ENCODE data around the gene CYP26B1.
"Not testable (repeated sequence)": the region's sequence is repeated elsewhere in the genome, so short reads cannot be mapped to it uniquely, and the experiment has no call there.

Gene CYP26B1

DNA sequence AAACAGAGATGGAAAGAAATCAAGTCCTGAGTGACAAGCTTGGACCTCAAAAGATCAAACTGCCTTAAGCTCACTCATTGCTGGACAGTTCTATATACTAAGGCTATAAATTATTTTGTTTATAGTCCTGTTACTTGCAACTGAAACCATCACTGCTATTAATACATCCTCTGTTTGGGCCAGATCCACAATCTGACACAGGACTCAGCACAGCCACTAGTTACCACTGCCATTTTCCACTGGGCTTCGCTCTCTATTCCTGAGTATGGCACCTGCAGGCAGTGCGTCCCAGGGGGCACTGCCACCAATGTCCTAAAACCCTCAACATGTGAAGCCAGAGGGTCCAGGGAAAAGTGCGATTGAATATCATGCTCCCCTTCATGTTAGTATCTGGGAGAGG, 52.3 kb downstream of the CYP26B1 start:
- TF ChIP-seq POLR2A (IDR thresholded peaks at IDR 0.05; ENCODE audit: low read depth, low read length) (no peak), TAF1 (IDR thresholded peaks at IDR 0.05; ENCODE audit: borderline replicate concordance, low read depth, low read length) (no peak), POLR2AphosphoS5 (IDR thresholded peaks at IDR 0.05; ENCODE audit: low read depth, low read length) (no peak)
- DNase-seq (ENCODE audit: insufficient read length) (no peak), FAIRE-seq (no peak)

DNA sequence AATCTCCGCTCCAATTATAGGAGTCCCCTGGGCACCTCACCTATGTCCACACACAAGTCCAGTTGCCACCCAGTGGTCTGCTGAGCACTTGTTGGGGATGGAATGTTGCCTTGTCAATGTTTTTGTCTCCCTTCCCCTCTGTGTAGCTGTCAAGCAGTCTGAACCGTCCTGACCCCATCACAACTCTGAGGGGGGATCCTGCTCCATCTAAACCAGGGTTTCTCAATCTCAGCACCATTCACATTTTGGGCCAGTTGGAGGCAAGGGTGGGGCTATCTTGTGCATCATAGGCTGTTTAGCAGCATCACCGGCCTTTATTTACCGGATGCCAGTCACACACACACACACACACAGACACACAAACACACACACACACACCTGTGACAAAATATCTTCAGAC, 53.0 kb downstream of the CYP26B1 start:
- no peak for FAIRE-seq
- TF ChIP-seq TAF1 (IDR thresholded peaks at IDR 0.05; ENCODE audit: borderline replicate concordance, low read depth, low read length) (no peak), POLR2AphosphoS5 (IDR thresholded peaks at IDR 0.05; ENCODE audit: low read depth, low read length) (no peak), POLR2A (IDR thresholded peaks at IDR 0.05; ENCODE audit: low read depth, low read length) (no peak)
- no peak for DNase-seq (ENCODE audit: insufficient read length)

DNA sequence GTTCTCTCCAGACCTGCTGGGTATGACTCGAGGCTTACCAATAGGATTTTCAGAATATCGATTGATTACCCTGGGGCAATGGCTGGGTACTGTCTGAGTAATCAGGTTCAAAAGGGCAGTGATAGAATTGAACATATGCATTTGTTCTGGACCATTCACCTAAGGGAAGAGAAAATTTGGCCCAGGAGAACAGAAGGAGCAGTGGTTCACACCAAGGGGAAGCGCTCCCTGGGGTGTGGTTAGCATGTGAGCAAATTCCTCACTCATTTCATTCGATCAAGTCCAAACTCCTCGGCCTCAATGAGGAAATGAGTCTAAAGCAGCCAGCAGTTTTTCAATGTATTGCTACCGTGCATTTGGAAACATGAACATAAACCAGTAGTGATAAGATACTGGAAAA, 55.6 kb downstream of the CYP26B1 start:
- TF ChIP-seq POLR2A (IDR thresholded peaks at IDR 0.05; ENCODE audit: low read depth, low read length) (no peak), POLR2AphosphoS5 (IDR thresholded peaks at IDR 0.05; ENCODE audit: low read depth, low read length) (no peak), TAF1 (IDR thresholded peaks at IDR 0.05; ENCODE audit: borderline replicate concordance, low read depth, low read length) (no peak)
- DNase-seq (ENCODE audit: insufficient read length) (no peak), FAIRE-seq (no peak)

DNA sequence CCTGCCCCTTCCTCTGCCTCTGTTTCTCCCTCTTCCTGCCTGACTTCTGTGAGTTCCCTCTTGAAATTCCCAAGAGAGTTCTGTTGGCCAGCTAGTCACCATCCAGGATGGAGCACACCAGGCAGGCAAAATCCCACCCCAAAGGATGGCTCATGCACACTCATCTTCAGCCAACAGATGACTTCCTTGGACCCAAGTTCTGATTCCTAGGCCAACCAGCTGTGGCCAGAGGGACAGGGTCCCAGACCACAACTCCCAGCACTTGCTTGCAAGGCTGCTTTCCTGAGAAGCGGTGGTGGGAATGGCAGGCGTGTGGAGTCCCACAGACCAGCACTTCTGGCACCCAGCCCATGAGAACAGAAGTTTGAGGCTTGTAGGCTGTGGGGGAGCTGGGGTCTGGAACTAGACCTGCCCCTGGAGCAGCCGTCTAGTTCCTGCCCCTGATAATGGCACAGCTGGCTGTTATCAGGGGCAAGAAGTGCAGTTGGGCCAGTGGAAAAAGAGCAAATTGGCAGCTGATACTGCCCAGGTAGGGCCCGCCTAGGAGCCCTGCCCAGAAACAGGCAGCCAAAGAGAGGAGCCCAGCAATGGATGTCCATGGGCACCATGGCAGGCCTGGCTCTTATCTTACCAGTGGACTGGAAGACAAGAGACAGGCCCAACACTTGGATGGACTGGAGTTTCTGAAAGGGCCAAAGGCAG, 56.7 kb downstream of the CYP26B1 start:
- TF ChIP-seq POLR2AphosphoS5 (IDR thresholded peaks at IDR 0.05; ENCODE audit: low read depth, low read length) (no peak), POLR2A (IDR thresholded peaks at IDR 0.05; ENCODE audit: low read depth, low read length) (no peak), TAF1 (IDR thresholded peaks at IDR 0.05; ENCODE audit: borderline replicate concordance, low read depth, low read length) (no peak)
- DNase-seq (ENCODE audit: insufficient read length) = no peak
- FAIRE-seq = no peak

DNA sequence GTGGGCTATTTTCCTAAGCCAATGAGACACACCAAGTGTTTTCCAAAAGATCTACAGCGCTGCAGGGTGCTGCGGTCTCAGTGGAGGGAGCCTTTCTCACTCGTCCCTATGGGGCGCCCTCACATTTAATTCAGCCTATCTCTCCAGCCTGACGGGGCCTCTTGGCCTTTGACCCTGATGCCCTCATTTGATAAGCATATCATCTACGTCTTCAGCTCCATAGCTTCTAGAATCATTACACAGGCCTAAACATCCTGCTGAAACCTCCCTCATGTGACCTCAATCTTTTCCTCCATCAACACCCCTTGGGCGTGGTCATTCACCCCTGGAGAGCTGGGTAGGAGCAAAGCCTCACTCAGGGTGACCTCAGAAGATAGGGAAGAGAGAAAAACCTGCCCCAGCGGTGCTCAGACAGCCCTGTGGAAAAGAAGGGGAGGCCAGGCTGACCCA, 57.4 kb downstream of the CYP26B1 start:
- TF ChIP-seq POLR2A (IDR thresholded peaks at IDR 0.05; ENCODE audit: low read depth, low read length) (no peak), TAF1 (IDR thresholded peaks at IDR 0.05; ENCODE audit: borderline replicate concordance, low read depth, low read length) (no peak), POLR2AphosphoS5 (IDR thresholded peaks at IDR 0.05; ENCODE audit: low read depth, low read length) (no peak)
- FAIRE-seq = no peak
- no peak for DNase-seq (ENCODE audit: insufficient read length)

DNA sequence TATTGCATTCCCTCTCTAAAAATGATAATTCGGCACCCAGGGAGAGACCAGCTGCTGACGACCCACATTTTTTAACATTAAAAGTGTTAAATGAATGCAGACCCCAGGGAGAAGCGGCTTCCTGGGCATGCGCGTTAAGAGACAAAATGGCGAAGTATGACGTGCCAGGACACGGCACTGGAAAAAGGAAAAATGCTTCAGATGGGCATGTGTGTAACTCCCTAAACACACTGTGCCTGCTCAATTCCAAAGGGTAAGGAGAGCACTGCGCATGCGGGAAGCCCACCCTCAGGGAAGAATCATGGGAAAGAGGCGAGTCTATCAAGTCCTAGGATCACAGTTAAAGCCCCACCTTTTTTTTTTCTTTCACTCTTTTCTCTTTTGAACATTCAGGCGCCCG, 58.1 kb downstream of the CYP26B1 start:
- DNase-seq (ENCODE audit: insufficient read length) = no peak
- FAIRE-seq = no peak
- TF ChIP-seq POLR2AphosphoS5 (IDR thresholded peaks at IDR 0.05; ENCODE audit: low read depth, low read length) (no peak), POLR2A (IDR thresholded peaks at IDR 0.05; ENCODE audit: low read depth, low read length) (no peak), TAF1 (IDR thresholded peaks at IDR 0.05; ENCODE audit: borderline replicate concordance, low read depth, low read length) (no peak)

DNA sequence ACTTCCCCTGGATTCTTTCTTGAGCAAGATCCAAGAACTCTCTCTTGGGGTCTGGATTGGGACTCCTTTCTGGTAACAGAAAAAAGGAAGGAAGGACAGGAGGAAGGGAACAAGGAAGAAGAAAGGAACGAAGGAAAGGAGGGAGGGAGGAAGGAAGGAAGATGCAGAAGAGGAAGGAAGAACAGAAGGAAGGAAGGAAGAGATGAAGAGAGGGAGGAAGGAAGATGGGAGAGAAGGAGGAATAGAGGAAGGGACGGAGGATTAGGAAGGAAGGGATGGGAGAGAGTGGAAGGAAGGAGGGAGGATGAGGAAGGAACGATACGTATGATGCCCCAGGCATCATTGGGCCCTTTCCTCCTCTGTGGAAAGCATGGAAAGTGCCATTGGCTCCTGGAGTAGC, 58.6 kb downstream of the CYP26B1 start:
- TF ChIP-seq TAF1 (IDR thresholded peaks at IDR 0.05; ENCODE audit: borderline replicate concordance, low read depth, low read length) (no peak), POLR2A (IDR thresholded peaks at IDR 0.05; ENCODE audit: low read depth, low read length) (no peak), POLR2AphosphoS5 (IDR thresholded peaks at IDR 0.05; ENCODE audit: low read depth, low read length) (no peak)
- DNase-seq (ENCODE audit: insufficient read length) (no peak), FAIRE-seq (no peak)

DNA sequence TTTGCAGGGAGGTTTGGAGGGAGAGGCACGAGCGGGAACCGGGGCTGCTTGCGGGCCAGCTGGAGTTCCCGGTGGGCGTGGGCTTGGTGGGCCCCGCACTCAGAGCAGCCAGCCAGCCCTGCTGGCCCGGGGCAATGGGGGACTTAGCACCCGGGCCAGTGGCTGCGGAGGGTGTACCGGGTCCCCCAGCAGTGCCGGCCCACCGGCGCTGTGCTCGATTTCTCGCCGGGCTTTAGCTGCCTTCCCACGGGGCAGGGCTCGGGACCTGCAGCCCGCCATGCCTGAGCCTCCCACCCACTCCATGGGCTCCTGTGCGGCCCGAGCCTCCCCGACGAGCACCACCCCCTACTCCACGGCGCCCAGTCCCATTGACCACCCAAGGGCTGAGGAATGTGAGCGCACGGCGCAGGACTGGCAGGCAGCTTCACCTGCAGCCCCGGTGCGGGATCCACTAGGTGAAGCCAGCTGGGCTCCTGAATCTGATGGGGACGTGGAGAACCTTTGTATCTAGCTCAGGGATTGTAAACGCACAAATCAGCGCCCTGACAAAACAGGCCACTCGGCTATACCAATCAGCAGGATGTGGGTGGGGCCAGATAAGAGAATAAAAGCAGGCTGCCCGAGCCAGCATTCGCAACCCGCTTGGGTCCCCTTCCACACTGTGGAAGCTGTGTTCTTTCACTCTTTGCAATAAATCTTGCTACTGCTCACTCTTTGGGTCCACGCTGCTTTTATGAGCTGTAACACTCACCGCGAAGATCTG, 60.6 kb downstream of the CYP26B1 start:
- not testable (repeated sequence) for DNase-seq (ENCODE audit: insufficient read length); FAIRE-seq

DNA sequence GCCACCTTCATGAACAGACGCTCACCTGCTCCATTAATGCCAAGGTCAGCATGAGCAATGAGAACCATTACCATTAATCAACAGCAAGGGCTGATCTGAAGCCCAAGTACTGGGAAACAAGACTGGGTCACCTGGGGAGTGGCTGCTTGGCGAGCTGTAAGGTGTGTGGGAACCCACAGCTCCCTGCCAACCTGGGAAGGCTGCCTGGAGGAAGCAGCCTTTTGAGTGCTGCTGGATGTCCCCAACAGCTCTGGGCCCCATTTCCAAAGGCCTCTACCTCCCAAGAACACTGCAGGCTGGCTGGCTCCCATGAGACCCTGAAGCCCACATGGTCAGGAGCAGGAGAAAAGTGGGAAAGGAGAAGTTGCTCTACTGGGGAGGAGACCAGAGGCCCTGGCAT, 62.1 kb downstream of the CYP26B1 start:
- no peak for TF ChIP-seq POLR2AphosphoS5 (IDR thresholded peaks at IDR 0.05; ENCODE audit: low read depth, low read length)
- TF ChIP-seq TAF1 (IDR thresholded peaks at IDR 0.05; ENCODE audit: borderline replicate concordance, low read depth, low read length) = no peak
- TF ChIP-seq POLR2A (IDR thresholded peaks at IDR 0.05; ENCODE audit: low read depth, low read length) = no peak
- no peak for FAIRE-seq
- no peak for DNase-seq (ENCODE audit: insufficient read length)

DNA sequence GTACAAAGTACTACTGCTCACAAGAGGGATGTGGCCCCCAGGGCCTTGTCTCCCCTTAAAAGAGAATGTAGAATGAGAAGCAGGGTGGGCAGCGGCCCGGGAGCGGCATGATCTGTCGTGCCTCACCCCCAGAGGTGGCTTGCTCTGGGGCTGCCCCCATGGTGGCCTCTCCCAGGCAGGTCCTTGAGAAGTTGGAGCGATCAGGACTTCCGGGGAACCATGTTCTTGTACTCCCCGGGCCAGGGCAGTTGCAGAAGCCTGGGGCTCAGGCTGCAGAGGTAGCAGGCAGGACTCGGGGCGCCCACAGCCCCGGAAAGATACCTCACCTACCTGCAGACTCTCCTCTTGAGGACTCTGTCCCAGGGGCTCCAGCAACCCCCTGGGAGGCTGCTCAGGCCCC, 62.6 kb downstream of the CYP26B1 start:
- TF ChIP-seq POLR2A (IDR thresholded peaks at IDR 0.05; ENCODE audit: low read depth, low read length) (no peak), TAF1 (IDR thresholded peaks at IDR 0.05; ENCODE audit: borderline replicate concordance, low read depth, low read length) (no peak), POLR2AphosphoS5 (IDR thresholded peaks at IDR 0.05; ENCODE audit: low read depth, low read length) (no peak)
- FAIRE-seq (no peak), DNase-seq (ENCODE audit: insufficient read length) (no peak)

DNA sequence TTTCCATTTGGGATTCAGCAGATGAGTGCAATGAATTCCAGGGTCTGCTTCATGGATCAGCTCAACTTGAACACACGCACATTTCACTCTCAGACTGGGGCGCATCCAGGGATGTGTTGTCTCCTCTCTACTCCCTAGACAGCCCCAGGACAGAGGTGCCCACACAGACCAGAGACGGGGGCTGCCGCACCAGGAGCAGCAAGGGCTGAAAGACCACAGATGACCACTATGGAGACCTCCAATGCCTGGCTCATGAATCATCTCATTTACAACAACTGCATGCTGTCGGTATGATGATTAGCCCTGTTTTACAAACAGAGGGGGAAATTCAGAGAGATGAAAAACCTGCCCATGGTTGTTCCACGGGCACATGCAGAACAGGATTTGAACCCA, 63.1 kb downstream of the CYP26B1 start:
- no peak for TF ChIP-seq TAF1 (IDR thresholded peaks at IDR 0.05; ENCODE audit: borderline replicate concordance, low read depth, low read length)
- no peak for TF ChIP-seq POLR2A (IDR thresholded peaks at IDR 0.05; ENCODE audit: low read depth, low read length)
- TF ChIP-seq POLR2AphosphoS5 (IDR thresholded peaks at IDR 0.05; ENCODE audit: low read depth, low read length) = no peak
- no peak for DNase-seq (ENCODE audit: insufficient read length)
- no peak for FAIRE-seq

Data from GM12892 (cell line).